ENCODE measurements around the gene PTCH1.
A peak's percentile ranks its signal among the peaks of the same experiment; 100 is the strongest.

The PTCH1 gene

GRCh38 chr9:95411054-95411892 is 105.5 kb downstream of the PTCH1 start:
- no peak overlapping the region for H3K4me3 ChIP-seq (ENCODE audit: low read length)
- no peak for TF ChIP-seq CTCF (IDR thresholded peaks at IDR 0.05; ENCODE audit: insufficient read depth, low read depth, low read length, missing control alignments)
- no peak for DNase-seq (ENCODE audit: low read depth)

- DNase-seq (ENCODE audit: low read depth) = peak; percentile 87
- TF ChIP-seq CTCF (IDR thresholded peaks at IDR 0.05; ENCODE audit: insufficient read depth, low read depth, low read length, missing control alignments) = no peak
- no peak overlapping the region for H3K4me3 ChIP-seq (ENCODE audit: low read length)
Measured at GRCh38 chr9:95409650-95410426, 106.9 kb downstream of the PTCH1 start.

- TF ChIP-seq CTCF (IDR thresholded peaks at IDR 0.05; ENCODE audit: insufficient read depth, low read depth, low read length, missing control alignments) = no peak
- DNase-seq (ENCODE audit: low read depth) = no peak
- no peak overlapping the region for H3K4me3 ChIP-seq (ENCODE audit: low read length)
Measured at GRCh38 chr9:95407524-95407923, 109.2 kb downstream of the PTCH1 start.

- TF ChIP-seq CTCF (IDR thresholded peaks at IDR 0.05; ENCODE audit: insufficient read depth, low read depth, low read length, missing control alignments) = no peak
- peak; percentile 44 for DNase-seq (ENCODE audit: low read depth)
- no peak overlapping the region for H3K4me3 ChIP-seq (ENCODE audit: low read length)
Measured at GRCh38 chr9:95406121-95406520, 110.7 kb downstream of the PTCH1 start.

- H3K4me3 ChIP-seq (ENCODE audit: low read length) = no peak overlapping the region
- no peak for TF ChIP-seq CTCF (IDR thresholded peaks at IDR 0.05; ENCODE audit: insufficient read depth, low read depth, low read length, missing control alignments)
- no peak for DNase-seq (ENCODE audit: low read depth)
Measured at GRCh38 chr9:95399261-95399660, 117.5 kb downstream of the PTCH1 start.

Measured in epithelial cell of esophagus (primary cell).